VCaP (cell line): ENCODE data around the gene CBFB.

Source experiments
- H3K27ac ChIP-seq: fragments of 450-650 bp; 2 replicates; pipeline ENCODE4 v1.5.1; 2017
- TF ChIP-seq, protein P1 (sequence below): fragments of 450-650 bp; conservative IDR thresholded peaks from 2 replicates; pipeline ENCODE4 v1.5.1; 2017; ENCODE audit warnings: mild to moderate bottlenecking, moderate library complexity

The CBFB gene

DNA sequence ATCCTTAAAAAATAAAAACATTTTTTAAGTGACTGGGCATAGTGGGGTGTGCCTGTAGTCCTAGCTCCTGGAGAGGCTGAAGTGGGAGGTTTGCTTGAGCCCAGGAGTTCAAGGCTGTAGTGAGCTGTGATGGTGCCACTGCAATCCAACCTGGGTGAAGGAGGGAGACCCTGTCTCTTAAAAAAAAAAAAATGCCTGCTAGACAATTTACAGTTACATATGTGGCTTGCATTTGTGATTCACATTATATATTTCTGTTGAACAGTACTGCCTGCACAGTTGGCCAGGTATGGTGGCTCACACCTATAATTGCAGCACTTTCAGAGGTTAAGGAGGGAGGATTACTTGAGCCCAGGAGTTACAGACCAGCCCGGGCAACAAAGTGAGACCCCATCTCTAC lies 23.4 kb downstream of the CBFB start:
- TF ChIP-seq, protein P1, sequence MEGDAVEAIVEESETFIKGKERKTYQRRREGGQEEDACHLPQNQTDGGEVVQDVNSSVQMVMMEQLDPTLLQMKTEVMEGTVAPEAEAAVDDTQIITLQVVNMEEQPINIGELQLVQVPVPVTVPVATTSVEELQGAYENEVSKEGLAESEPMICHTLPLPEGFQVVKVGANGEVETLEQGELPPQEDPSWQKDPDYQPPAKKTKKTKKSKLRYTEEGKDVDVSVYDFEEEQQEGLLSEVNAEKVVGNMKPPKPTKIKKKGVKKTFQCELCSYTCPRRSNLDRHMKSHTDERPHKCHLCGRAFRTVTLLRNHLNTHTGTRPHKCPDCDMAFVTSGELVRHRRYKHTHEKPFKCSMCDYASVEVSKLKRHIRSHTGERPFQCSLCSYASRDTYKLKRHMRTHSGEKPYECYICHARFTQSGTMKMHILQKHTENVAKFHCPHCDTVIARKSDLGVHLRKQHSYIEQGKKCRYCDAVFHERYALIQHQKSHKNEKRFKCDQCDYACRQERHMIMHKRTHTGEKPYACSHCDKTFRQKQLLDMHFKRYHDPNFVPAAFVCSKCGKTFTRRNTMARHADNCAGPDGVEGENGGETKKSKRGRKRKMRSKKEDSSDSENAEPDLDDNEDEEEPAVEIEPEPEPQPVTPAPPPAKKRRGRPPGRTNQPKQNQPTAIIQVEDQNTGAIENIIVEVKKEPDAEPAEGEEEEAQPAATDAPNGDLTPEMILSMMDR: no peak
- no peak overlapping the region for H3K27ac ChIP-seq

DNA sequence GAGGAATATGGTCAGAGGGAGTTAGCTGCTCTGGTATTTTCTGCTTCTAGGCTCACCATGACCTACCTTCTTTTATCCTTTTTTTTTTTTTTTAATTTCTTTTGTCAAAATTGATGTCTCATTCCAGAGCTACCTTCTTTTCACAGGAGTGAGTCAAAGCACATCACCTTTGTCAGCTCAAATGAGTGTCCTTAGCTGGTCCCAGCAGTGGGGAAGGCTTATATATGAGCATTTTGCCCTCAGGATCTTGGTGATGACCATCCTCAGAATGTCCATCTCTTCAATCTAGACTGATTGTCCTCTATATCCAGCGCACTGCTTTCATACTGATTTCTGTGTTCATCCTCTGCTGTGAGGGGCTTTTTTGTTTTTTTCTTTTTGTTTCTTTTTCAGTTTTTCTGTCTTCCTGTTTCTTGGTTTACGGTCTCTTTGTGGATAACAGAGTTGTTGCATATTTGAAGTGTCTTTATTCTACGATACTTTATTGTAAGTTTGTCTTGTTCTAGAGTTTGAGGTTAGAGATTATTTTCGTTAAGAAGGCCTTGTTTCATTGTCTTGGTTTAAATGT lies 24.9 kb downstream of the CBFB start:
- TF ChIP-seq, protein P1: no peak
- no peak overlapping the region for H3K27ac ChIP-seq

DNA sequence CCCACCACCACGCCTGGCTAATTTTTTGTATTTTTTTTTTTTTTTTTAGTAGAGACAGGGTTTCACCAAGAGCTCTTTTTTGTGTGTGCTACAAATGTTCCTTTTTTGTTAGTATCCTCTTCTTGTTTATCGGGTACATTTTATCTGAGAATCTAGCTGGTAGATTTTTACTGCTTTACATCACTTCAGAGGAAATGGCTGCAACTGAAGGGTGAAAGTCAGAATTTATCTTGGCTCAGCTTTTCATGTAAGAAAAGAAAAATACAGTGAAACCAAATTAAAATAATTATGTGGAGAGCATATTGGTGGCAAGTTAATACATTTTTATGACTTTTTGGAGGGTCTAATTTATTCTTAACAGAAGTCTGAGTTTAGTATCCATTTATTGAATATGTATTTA lies 26.0 kb downstream of the CBFB start:
- H3K27ac ChIP-seq: no peak overlapping the region
- TF ChIP-seq, protein P1: no peak

DNA sequence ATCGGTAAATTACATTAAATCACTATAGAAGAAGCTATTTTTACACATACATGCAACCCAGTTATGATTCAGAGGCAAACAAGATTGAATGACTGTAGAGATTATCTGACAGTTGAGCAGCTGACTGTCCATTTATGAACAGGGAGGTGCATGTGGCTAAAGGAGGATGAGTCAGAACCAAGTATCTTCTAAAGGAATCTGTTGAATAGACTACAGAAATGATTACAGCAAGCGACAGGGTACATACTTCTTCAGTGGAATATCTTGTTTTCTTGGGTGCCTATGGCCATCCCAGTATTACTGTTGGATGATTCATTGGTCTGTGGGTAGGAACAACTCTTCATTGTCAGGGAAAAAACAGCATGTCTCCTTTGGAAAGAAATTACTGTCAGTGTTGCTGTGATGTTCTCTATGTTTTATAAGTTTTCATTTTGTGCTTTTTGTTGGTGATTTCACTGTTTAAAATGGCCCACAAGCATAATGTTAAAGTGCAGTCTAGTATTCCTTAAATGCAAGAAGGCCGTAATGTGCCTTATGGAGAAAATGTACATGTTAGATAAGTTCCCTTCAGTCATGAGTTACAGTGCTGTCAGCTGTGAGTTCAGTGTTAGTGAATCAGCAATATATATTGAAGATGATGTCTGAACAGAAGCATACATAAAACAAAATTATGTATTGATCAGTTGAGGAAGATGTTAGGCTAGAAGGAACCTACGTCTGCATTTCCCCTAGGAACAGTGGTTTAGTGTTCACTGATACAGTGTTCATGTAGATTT lies 27.0 kb downstream of the CBFB start:
- H3K27ac ChIP-seq: no peak overlapping the region
- TF ChIP-seq, protein P1: no peak

DNA sequence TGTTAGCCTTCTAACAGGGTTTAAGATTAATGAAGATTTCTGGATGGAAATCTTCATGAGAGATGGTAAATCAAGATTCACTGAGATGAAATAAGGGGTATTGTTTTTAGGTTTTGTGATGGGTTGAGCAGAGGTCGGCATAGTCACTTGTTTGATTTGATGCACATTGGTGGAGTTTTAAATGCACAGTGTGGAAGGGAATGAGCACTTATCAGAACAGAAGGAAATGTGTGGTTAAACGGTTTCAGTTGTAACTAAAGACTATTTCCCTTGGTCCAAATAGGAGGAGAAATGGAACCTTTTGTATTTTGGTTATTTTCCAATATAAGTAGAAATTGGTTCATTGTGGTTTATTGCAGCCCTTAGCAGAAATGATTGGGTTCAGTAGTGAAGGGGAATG lies 34.1 kb downstream of the CBFB start:
- TF ChIP-seq, protein P1: no peak
- no peak overlapping the region for H3K27ac ChIP-seq

DNA sequence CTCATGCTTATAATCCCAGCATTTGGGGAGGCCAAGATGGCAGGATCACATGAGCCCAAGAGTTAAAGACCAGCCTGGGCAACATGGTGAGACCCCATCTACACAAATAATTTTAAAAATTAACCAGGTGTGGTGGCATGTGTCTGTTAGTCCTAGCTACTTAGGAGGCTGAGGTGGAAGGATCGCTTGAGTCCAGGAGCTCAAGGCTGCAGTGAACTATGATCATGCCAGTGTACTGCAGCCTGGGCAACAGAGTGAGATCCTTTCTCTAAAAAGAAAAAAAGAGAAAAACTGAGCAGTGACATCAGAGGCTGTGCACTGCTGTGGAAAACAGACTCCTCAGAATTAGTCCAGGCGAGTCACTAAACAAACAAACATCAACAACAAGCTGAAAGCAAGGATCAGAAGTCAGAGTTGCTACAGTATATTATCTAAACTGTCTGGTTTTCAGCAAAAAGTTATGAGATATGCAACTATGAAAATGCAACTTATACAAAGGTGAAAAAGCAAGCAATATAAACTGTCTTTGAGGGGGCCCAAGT lies 39.3 kb downstream of the CBFB start:
- TF ChIP-seq, protein P1: no peak
- no peak overlapping the region for H3K27ac ChIP-seq

DNA sequence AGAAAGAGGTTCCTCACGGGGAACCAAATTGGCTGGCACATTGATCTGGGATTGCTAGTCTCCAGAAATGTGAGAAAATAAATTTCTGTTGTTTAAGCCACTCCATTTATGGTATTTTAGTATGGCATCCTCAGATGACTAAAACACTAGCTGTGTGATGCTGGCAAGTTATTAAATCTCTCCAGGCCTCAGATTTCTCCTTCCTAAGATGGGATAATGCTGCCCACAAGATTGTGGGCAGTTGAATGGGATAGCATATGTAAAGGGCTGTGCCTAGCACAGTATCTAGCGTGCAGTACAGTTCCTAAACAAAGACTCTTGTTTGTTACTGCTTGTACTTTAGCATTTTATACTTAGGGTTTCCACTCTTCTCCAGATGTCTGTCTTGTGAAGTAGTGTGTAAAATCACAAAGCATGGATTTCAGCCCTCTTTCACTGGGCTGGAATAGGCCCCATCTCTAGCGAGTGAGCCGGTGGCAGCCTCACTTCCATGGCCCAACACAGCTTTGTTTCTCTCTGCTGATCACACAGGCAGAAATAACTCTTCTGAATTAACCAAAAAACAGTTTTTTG lies 42.6 kb downstream of the CBFB start:
- TF ChIP-seq, protein P1: no peak
- H3K27ac ChIP-seq: no peak overlapping the region
